Measurements from ENCODE around the gene TLCD2. TPM values are rescaled to one million over a fixed set of nuclear protein-coding genes. Genes with fewer than 3 reads are reported as not detected.

TLCD2 gene
- total and polyA plus RNA-seq, 2 of the 13 experiments (the other 11 are each of a cell fraction or from before 2014, with no cell fraction given), result 0.90 to 1.1 TPM

DNA sequence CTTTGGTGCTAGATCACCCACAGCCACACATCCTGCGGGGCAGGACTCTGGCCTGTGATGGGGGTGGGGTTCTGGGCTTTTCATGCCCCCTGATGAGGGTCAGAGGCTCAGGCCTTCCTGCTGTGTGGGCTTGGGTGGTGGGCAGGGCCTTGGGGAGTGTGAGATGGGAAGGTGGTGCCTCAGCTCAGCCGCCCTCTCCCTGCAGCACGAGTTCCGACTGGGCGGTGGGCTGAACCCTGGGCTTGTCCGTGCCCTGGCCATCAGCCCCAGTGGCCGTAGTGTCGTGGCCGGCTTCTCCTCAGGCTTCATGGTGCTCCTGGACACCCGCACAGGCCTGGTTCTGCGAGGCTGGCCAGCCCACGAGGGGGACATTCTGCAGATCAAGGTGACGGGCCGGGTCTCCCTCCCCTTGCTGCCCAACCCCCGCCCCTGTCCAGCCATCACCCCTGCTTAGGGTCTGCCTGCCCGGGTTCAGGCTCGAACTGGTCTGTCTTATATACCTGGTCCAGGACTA lies 25.7 kb upstream of the TLCD2 start (continued):
- TF ChIP-seq ZBTB49 (CRISPR knock-in tag; IDR thresholded peaks at IDR 0.05; ENCODE audit: borderline replicate concordance) (no peak), ZNF33B (CRISPR knock-in tag; IDR thresholded peaks at IDR 0.05) (peak; percentile 31; the same call in 1 of the 2 replicates), YEATS2 (CRISPR knock-in tag; IDR thresholded peaks at IDR 0.05; ENCODE audit: borderline replicate concordance) (0 out of 2 replicates have a peak, but pooled peaks have one; percentile 28), ZNF124 (CRISPR knock-in tag; IDR thresholded peaks at IDR 0.05) (no peak), ZNF180 (CRISPR knock-in tag; IDR thresholded peaks at IDR 0.05; ENCODE audit: borderline replicate concordance, low read depth) (no peak), ZNF589 (CRISPR knock-in tag; conservative IDR thresholded peaks at IDR 0.05) (no peak), CBFB (CRISPR knock-in tag; IDR thresholded peaks at IDR 0.05) (no peak), ZNF556 (CRISPR knock-in tag; IDR thresholded peaks at IDR 0.05; ENCODE audit: borderline replicate concordance) (0 out of 2 replicates have a peak, but pooled peaks have one; percentile 4), KMT2B (CRISPR knock-in tag; IDR thresholded peaks at IDR 0.05) (no peak; the same call in 1 of the 2 replicates), RBAK (CRISPR knock-in tag; IDR thresholded peaks at IDR 0.05) (no peak), TBL1XR1 (IDR thresholded peaks at IDR 0.05; ENCODE audit: borderline replicate concordance, low read length, partially characterized antibody) (no peak), RFX1 (IDR thresholded peaks at IDR 0.05) (no peak), DNMT1 (CRISPR knock-in tag; IDR thresholded peaks at IDR 0.05) (no peak; the same call in 1 of the 2 replicates), ZNF446 (CRISPR knock-in tag; IDR thresholded peaks at IDR 0.05) (0 out of 2 replicates have a peak, but pooled peaks have one; percentile 31), ADNP (CRISPR knock-in tag; IDR thresholded peaks at IDR 0.05) (no peak), ZNF83 (CRISPR knock-in tag; IDR thresholded peaks at IDR 0.05; ENCODE audit: borderline replicate concordance) (no peak), SIN3B (IDR thresholded peaks at IDR 0.05; ENCODE audit: low read length) (no peak), ATM (IDR thresholded peaks at IDR 0.05; ENCODE audit: borderline replicate concordance) (no peak), ZNF274 (CRISPR knock-in tag; IDR thresholded peaks at IDR 0.05) (peak; percentile 71; the same call in 1 of the 2 replicates), CTCF (CRISPR knock-in tag; IDR thresholded peaks at IDR 0.05) (peak; percentile 11; the same call in 1 of the 2 replicates), GLMP (CRISPR knock-in tag; IDR thresholded peaks at IDR 0.05; ENCODE audit: borderline replicate concordance) (no peak), MTA1 (CRISPR knock-in tag; IDR thresholded peaks at IDR 0.05; ENCODE audit: borderline replicate concordance) (peak; percentile 35), TRIM24 (CRISPR knock-in tag; IDR thresholded peaks at IDR 0.05) (no peak), ZBTB26 (CRISPR knock-in tag; IDR thresholded peaks at IDR 0.05; ENCODE audit: borderline replicate concordance) (no peak)

All from HepG2 (cell line).